Kidney (tissue), 14 donors: ENCODE measurements around the gene MMP10. TPM values are rescaled to one million over a fixed set of nuclear protein-coding genes. Genes with fewer than 3 reads are reported as not detected.

Experiments used
- DNase-seq, 5 donors: peaks; one replicate each; pipeline ENCODE4 v3.0.0-alpha.2; 2013 to 2020
- FAIRE-seq: peaks from 2 replicates; lab custom pipeline; 2012; peaks lifted over from hg19 to GRCh38; lab: Jason Lieb, UNC
- H3K27ac ChIP-seq, 2 donors: one replicate each; pipeline ENCODE4 v1.7.0; 2013; ENCODE audit warnings: low read depth in 2 of 2, low read length in 2 of 2, inconsistent platforms in 1 of 2
- H3K27me3 ChIP-seq: one replicate; pipeline ENCODE4 v1.7.1; 2013; ENCODE audit warnings: low read length, inconsistent platforms; ENCODE audit not compliant: control insufficient read depth, insufficient read depth
- H3K36me3 ChIP-seq, 3 donors: one replicate each; pipeline versions ENCODE4 v1.7.0 to v1.7.1; 2013; ENCODE audit warnings: low read length in 3 of 3, control low read depth in 1 of 3, inconsistent platforms in 1 of 3; ENCODE audit not compliant: insufficient read depth in 3 of 3, control insufficient read depth in 2 of 3
- H3K4me1 ChIP-seq, 3 donors: one replicate each; pipeline versions ENCODE4 v1.7.0 to v1.7.1; 2013; ENCODE audit warnings: low read length in 3 of 3, inconsistent platforms in 1 of 3, low read depth in 1 of 3; ENCODE audit not compliant: control insufficient read depth in 2 of 3, insufficient read depth in 2 of 3
- H3K4me3 ChIP-seq, 3 donors: one replicate each; pipeline versions ENCODE4 v1.7.0 to v1.8.1; 2013; ENCODE audit warnings: low read length in 3 of 3, control low read depth in 1 of 3, inconsistent platforms in 1 of 3
- H3K9ac ChIP-seq, 3 donors: one replicate each; pipeline versions ENCODE4 v1.7.0 to v1.7.1; 2013; ENCODE audit warnings: low read length in 3 of 3, control low read depth in 1 of 3, inconsistent platforms in 1 of 3
- H3K9me3 ChIP-seq, 3 donors: one replicate each; pipeline versions ENCODE4 v1.7.0 to v1.7.1; 2013; ENCODE audit warnings: low read length in 3 of 3, control low read depth in 1 of 3, inconsistent platforms in 1 of 3; ENCODE audit not compliant: control insufficient read depth in 2 of 3, insufficient read depth in 1 of 3
- intact Hi-C: fragments of 100-400 bp; cut with DNase I; formaldehyde crosslinking; loops from one replicate; pipeline ENCODE4 v1.11.1; 2022
- polyA plus RNA-seq: library from polyadenylated mRNA; stranded (reverse); fragments of 350-450 nt; fragmentation: Illumina TruSeq; extraction: RNeasy Lipid Tissue Mini Kit (QIAGEN cat#74804); gene quantifications from one replicate; pipeline ENCODE4 v1.2.3, GENCODE V29; 2014; ENCODE audit warnings: low read depth, low replicate concordance; ENCODE audit not compliant: insufficient read depth
- total RNA-seq: library from RNA; stranded (reverse); fragmentation: NEBNext Ultra II Directional; extraction: Animal tissue kit (Norgen Biotek cat#: 25700); gene quantifications from one replicate; pipeline ENCODE4 v1.2.1, GENCODE V29; 2021
- TF ChIP-seq, protein P1 (sequence below): IDR thresholded peaks from 3 replicates; pipeline ENCODE4 v1.5.1; 2012; ENCODE audit warnings: mild to moderate bottlenecking, moderate library complexity, borderline replicate concordance; ENCODE audit not compliant: insufficient read depth; ENCODE audit errors: extremely low read depth
- donor health status: control.
- donor health status: control.
- donor health status: control.
- donor health status: control.
- donor health status: control.
- donor health status: DM: yes; HTN: yes; CAD: no.
- donor health status: Normal renal cell carcinoma (clear cell type).

The MMP10 gene
- total and polyA plus RNA-seq, 2 donors from 2014 or later = 0.22 TPM; not detected in 1

DNA sequence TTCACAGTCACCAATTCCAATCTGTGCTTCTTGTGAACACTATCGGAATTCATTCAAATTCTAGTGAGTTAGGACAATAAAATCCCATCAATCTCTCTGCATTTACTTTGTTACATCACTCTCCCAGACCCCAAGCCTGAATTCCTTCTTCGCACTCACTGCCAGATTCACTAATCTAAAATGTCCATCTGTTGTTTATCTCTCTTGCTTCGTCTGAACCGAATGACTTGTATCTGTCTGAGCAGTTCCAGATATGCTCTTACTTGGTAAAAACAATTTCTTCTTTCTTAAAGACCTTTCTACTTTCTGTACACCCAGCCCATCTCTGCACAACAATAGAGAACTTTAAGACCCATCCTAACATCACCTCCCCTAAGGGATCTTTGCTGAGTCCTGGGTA lies 7.0 kb downstream of the MMP10 start:
- H3K27me3 ChIP-seq = no peaks in the 10 kb centered on the region
- intact Hi-C loops = no loop called here
- FAIRE-seq (no peak), DNase-seq (no peak)
- no peak overlapping the region for H3K4me3 ChIP-seq
- TF ChIP-seq, protein P1, sequence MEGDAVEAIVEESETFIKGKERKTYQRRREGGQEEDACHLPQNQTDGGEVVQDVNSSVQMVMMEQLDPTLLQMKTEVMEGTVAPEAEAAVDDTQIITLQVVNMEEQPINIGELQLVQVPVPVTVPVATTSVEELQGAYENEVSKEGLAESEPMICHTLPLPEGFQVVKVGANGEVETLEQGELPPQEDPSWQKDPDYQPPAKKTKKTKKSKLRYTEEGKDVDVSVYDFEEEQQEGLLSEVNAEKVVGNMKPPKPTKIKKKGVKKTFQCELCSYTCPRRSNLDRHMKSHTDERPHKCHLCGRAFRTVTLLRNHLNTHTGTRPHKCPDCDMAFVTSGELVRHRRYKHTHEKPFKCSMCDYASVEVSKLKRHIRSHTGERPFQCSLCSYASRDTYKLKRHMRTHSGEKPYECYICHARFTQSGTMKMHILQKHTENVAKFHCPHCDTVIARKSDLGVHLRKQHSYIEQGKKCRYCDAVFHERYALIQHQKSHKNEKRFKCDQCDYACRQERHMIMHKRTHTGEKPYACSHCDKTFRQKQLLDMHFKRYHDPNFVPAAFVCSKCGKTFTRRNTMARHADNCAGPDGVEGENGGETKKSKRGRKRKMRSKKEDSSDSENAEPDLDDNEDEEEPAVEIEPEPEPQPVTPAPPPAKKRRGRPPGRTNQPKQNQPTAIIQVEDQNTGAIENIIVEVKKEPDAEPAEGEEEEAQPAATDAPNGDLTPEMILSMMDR = no peak
- no peaks in the 10 kb centered on the region for H3K4me1 ChIP-seq
- no peak overlapping the region for H3K27ac ChIP-seq
- H3K36me3 ChIP-seq = no peaks in the 10 kb centered on the region
- H3K9me3 ChIP-seq = no peaks in the 10 kb centered on the region
- H3K9ac ChIP-seq = no peak overlapping the region

DNA sequence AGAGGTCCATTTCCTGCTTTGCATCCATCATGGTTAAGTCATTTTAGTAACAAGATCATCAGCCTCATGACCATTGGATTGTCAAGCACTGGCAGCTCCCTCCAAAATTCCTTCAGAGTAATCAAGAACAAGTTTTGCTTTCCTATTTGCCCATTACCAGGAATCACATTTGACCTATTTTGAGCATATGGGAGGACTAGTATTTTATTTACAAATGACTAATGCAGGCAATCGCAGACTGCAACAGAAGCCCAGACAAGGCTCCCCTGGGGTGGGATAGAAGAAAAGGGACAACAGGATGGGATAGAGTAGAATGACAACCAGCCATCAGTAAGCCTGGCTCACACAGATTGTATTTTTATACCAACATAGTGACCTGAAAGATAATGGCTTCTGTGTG lies 9.1 kb downstream of the MMP10 start:
- H3K9me3 ChIP-seq = no peaks in the 10 kb centered on the region
- TF ChIP-seq, protein P1 = no peak
- intact Hi-C loops = no loop called here
- H3K27ac ChIP-seq = no peak overlapping the region
- H3K36me3 ChIP-seq = no peaks in the 10 kb centered on the region
- H3K27me3 ChIP-seq = no peaks in the 10 kb centered on the region
- FAIRE-seq = no peak
- H3K4me1 ChIP-seq = no peaks in the 10 kb centered on the region
- H3K4me3 ChIP-seq = no peak overlapping the region
- no peak overlapping the region for H3K9ac ChIP-seq
- no peak for DNase-seq

DNA sequence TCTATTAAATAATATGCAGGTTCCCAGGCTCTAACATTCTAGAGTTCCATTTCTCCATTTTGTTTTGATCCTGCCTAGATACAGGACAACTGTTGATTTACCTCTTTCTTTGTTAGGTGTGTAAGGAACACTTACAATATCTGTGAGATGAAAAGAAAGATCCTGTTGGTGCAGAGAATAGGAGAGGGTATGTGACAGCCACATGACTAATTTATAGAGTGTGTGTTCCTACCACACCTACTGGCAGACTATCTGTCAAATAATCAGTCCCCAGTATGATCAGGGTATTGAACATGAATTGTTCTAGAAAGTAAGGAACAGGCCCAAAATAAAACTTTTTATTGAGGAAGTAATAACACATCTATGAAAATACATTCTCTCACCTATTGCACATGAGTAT lies 10.2 kb downstream of the MMP10 start:
- Histone ChIP-seq H3K9ac (no peak overlapping the region), H3K27me3 (no peaks in the 10 kb centered on the region), H3K9me3 (no peaks in the 10 kb centered on the region), H3K4me3 (no peak overlapping the region), H3K27ac (no peak overlapping the region), H3K4me1 (no peaks in the 10 kb centered on the region), H3K36me3 (no peaks in the 10 kb centered on the region)
- intact Hi-C loops = no loop called here
- no peak for FAIRE-seq
- DNase-seq = no peak
- TF ChIP-seq, protein P1 = no peak

DNA sequence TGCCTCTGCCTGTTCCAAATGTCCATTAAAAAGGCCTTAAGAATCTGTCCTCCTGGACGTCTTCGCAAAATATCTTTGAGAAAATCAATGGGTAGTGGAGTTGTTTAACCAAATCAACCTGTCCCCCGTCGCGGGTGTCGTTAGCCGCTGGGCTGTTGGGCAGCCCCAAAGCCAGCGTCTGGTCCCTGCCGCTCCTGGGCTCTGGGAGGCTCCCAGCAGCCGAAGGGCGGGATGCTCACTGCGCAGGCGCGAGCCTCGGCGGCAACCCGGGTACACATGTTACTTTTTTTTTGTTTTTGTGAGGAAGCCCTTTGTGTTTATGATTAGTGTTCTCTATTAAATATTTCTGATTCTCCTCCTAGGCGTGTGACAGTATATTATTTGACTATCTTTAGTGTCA lies 12.6 kb downstream of the MMP10 start:
- H3K4me1 ChIP-seq = no peaks in the 10 kb centered on the region
- H3K9me3 ChIP-seq = no peaks in the 10 kb centered on the region
- DNase-seq = no peak
- H3K27ac ChIP-seq = no peak overlapping the region
- no peak for FAIRE-seq
- intact Hi-C loops = no loop called here
- no peaks in the 10 kb centered on the region for H3K27me3 ChIP-seq
- no peak overlapping the region for H3K9ac ChIP-seq
- no peaks in the 10 kb centered on the region for H3K36me3 ChIP-seq
- no peak overlapping the region for H3K4me3 ChIP-seq
- TF ChIP-seq, protein P1 = no peak
